WTC11 (cell line): ENCODE data around the gene SPOCK2. TPM values are rescaled to one million over a fixed set of nuclear protein-coding genes. Genes with fewer than 3 reads are reported as not detected.

ENCODE experiments used
- ATAC-seq: fragments of 200-7000 bp; cut with Tn5 transposase; 2 replicates; pipeline ENCODE4 v1.10.0; 2021; ENCODE audit warnings: mild to moderate bottlenecking, moderate library complexity
- CTCF ChIA-PET: fragments of 300-600 bp; sonication (Branson Sonifier 250); formaldehyde crosslinking; loops from one replicate; lab custom pipeline; 2021; ENCODE audit warnings: antibody characterized with exemption; lab: Charles Lee
- POLR2A ChIA-PET: fragments of 350-600 bp; sonication (Branson Sonifier 250); formaldehyde crosslinking; loops from one replicate; lab custom pipeline; 2021; ENCODE audit warnings: antibody characterized with exemption; lab: Charles Lee
- DNase-seq: peaks from one replicate; pipeline ENCODE4 v3.0.0; 2021; ENCODE audit warnings: low spot score
- H3K27ac Mint-ChIP-seq: 2 replicates; pipeline ENCODE4 v1.8.0; 2021; ENCODE audit warnings: mixed read lengths
- H3K27me3 Mint-ChIP-seq: 2 replicates; pipeline ENCODE4 v1.8.0; 2021; ENCODE audit warnings: low read depth, mild to moderate bottlenecking, moderate library complexity, mixed read lengths
- H3K36me3 Mint-ChIP-seq: 2 replicates; pipeline ENCODE4 v1.8.0; 2021; ENCODE audit warnings: mixed read lengths
- H3K4me1 Mint-ChIP-seq: 2 replicates; pipeline ENCODE4 v1.8.0; 2022; ENCODE audit warnings: mixed read lengths
- H3K4me3 Mint-ChIP-seq: 2 replicates; pipeline ENCODE4 v1.8.0; 2021; ENCODE audit warnings: mild to moderate bottlenecking, moderate library complexity, mixed read lengths
- H3K9me3 Mint-ChIP-seq: 2 replicates; pipeline ENCODE4 v1.8.0; 2021; ENCODE audit warnings: mixed read lengths
- ATF1 ChIP-seq: sonication (generic); formaldehyde crosslinking; IDR thresholded peaks from 2 replicates; pipeline ENCODE4 v1.8.1; 2023; ENCODE audit warnings: mild to moderate bottlenecking, moderate library complexity, missing genetic modification reagents
- CREB1 ChIP-seq: sonication (generic); formaldehyde crosslinking; IDR thresholded peaks from 2 replicates; pipeline ENCODE4 v1.8.0; 2023; ENCODE audit warnings: mild to moderate bottlenecking, missing genetic modification reagents
- CTCF ChIP-seq: fragments of 200-600 bp; IDR thresholded peaks from 2 replicates; pipeline ENCODE4 v1.8.0; 2022; ENCODE audit warnings: antibody characterized with exemption
- FOXK1 ChIP-seq: sonication (generic); formaldehyde crosslinking; IDR thresholded peaks from 2 replicates; pipeline ENCODE4 v1.8.0; 2022; ENCODE audit warnings: mild to moderate bottlenecking, moderate library complexity, missing genetic modification reagents
- GRHL2 ChIP-seq: fragments of 250-450 bp; sonication (Bioruptor Pico); IDR thresholded peaks from 2 replicates; pipeline ENCODE4 v1.8.0; 2022; ENCODE audit warnings: mild to moderate bottlenecking, moderate library complexity; ENCODE audit not compliant: insufficient replicate concordance, severe bottlenecking
- HMGA2 ChIP-seq: fragments of 250-450 bp; sonication (Bioruptor Pico); IDR thresholded peaks from 2 replicates; pipeline ENCODE4 v1.4.0; 2021; ENCODE audit warnings: mild to moderate bottlenecking, moderate library complexity
- JAZF1 ChIP-seq: fragments of 250-450 bp; sonication (Bioruptor Pico); IDR thresholded peaks from 2 replicates; pipeline ENCODE4 v1.9.0; 2021; ENCODE audit warnings: moderate library complexity, mild to moderate bottlenecking, inconsistent platforms
- OVOL2 ChIP-seq: fragments of 250-450 bp; sonication (Bioruptor Pico); IDR thresholded peaks from 2 replicates; pipeline ENCODE4 v1.9.0; 2021; ENCODE audit warnings: mild to moderate bottlenecking, borderline replicate concordance
- RORB ChIP-seq: fragments of 250-450 bp; sonication (Bioruptor Pico); IDR thresholded peaks from 2 replicates; pipeline ENCODE4 v1.9.0; 2021; ENCODE audit warnings: mild to moderate bottlenecking
- SMAD3 ChIP-seq: sonication (generic); formaldehyde crosslinking; IDR thresholded peaks from 2 replicates; pipeline ENCODE4 v1.8.0; 2022; ENCODE audit warnings: missing genetic modification reagents, mild to moderate bottlenecking, borderline replicate concordance
- ZNF138 ChIP-seq: sonication (generic); formaldehyde crosslinking; conservative IDR thresholded peaks from 2 replicates; pipeline ENCODE4 v1.8.1; 2022; ENCODE audit warnings: mild to moderate bottlenecking, moderate library complexity, missing genetic modification reagents
- ZNF263 ChIP-seq: sonication (generic); formaldehyde crosslinking; IDR thresholded peaks from 2 replicates; pipeline ENCODE4 v1.8.1; 2022; ENCODE audit warnings: low read depth, mild to moderate bottlenecking, moderate library complexity, missing genetic modification reagents
- ZNF396 ChIP-seq: fragments of 250-450 bp; sonication (Bioruptor Pico); IDR thresholded peaks from 2 replicates; pipeline ENCODE4 v1.8.0; 2021; ENCODE audit warnings: mild to moderate bottlenecking, moderate library complexity, borderline replicate concordance
- ZNF423 ChIP-seq: fragments of 250-450 bp; sonication (Bioruptor Pico); IDR thresholded peaks from 2 replicates; pipeline ENCODE4 v2.1.2; 2022; ENCODE audit warnings: mild to moderate bottlenecking, moderate library complexity
- ZNF425 ChIP-seq: fragments of 250-450 bp; sonication (Bioruptor Pico); conservative IDR thresholded peaks from 2 replicates; pipeline ENCODE4 v1.9.0; 2021; ENCODE audit warnings: mild to moderate bottlenecking
- total RNA-seq: library from RNA; stranded (reverse); gene quantifications from 3 replicates; pipeline ENCODE4 v1.2.3, GENCODE V29; 2021
- TF ChIP-seq, protein P1 (sequence below): sonication (generic); formaldehyde crosslinking; IDR thresholded peaks from 2 replicates; pipeline ENCODE4 v1.8.0; 2022; ENCODE audit warnings: mild to moderate bottlenecking, missing genetic modification reagents
- TF ChIP-seq, protein P2 (sequence below): sonication (generic); formaldehyde crosslinking; IDR thresholded peaks from 2 replicates; pipeline ENCODE4 v1.8.1; 2023; ENCODE audit warnings: mild to moderate bottlenecking, missing genetic modification reagents
- TF ChIP-seq, protein P3 (sequence below): sonication (generic); formaldehyde crosslinking; IDR thresholded peaks from 2 replicates; pipeline ENCODE4 v1.8.1; 2022; ENCODE audit warnings: low read depth, missing genetic modification reagents, borderline replicate concordance
- TF ChIP-seq, protein P4 (sequence below): fragments of 250-450 bp; sonication (Bioruptor Pico); IDR thresholded peaks from 2 replicates; pipeline ENCODE4 v2.1.2; 2022; ENCODE audit warnings: mild to moderate bottlenecking, moderate library complexity
- TF ChIP-seq, protein P5 (sequence below): sonication (generic); formaldehyde crosslinking; IDR thresholded peaks from 2 replicates; pipeline ENCODE4 v1.8.0; 2022; ENCODE audit warnings: mild to moderate bottlenecking, missing genetic modification reagents

The SPOCK2 gene
- total RNA-seq, 1 experiment from 2014 or later: 4.7 TPM

GRCh38 chr10:72123616-72124015 is 35.3 kb upstream of the SPOCK2 start:
- no peak for DNase-seq
- TF ChIP-seq ZNF263 (CRISPR knock-in tag) (no peak), RORB (CRISPR knock-in tag) (no peak), HMGA2 (no peak), ZNF425 (CRISPR knock-in tag) (no peak), ZNF138 (CRISPR knock-in tag) (no peak), ZNF396 (CRISPR knock-in tag) (no peak), FOXK1 (CRISPR knock-in tag) (no peak), OVOL2 (no peak), ZNF423 (CRISPR knock-in tag) (no peak), CREB1 (CRISPR knock-in tag) (no peak), GRHL2 (CRISPR knock-in tag) (no peak), JAZF1 (CRISPR knock-in tag) (no peak), ATF1 (no peak), SMAD3 (CRISPR knock-in tag) (no peak), CTCF (no peak)
- TF ChIP-seq, protein P1, sequence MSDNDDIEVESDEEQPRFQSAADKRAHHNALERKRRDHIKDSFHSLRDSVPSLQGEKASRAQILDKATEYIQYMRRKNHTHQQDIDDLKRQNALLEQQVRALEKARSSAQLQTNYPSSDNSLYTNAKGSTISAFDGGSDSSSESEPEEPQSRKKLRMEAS (CRISPR knock-in tag): no peak
- TF ChIP-seq, protein P2, sequence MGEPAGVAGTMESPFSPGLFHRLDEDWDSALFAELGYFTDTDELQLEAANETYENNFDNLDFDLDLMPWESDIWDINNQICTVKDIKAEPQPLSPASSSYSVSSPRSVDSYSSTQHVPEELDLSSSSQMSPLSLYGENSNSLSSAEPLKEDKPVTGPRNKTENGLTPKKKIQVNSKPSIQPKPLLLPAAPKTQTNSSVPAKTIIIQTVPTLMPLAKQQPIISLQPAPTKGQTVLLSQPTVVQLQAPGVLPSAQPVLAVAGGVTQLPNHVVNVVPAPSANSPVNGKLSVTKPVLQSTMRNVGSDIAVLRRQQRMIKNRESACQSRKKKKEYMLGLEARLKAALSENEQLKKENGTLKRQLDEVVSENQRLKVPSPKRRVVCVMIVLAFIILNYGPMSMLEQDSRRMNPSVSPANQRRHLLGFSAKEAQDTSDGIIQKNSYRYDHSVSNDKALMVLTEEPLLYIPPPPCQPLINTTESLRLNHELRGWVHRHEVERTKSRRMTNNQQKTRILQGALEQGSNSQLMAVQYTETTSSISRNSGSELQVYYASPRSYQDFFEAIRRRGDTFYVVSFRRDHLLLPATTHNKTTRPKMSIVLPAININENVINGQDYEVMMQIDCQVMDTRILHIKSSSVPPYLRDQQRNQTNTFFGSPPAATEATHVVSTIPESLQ (CRISPR knock-in tag): no peak
- TF ChIP-seq, protein P3, sequence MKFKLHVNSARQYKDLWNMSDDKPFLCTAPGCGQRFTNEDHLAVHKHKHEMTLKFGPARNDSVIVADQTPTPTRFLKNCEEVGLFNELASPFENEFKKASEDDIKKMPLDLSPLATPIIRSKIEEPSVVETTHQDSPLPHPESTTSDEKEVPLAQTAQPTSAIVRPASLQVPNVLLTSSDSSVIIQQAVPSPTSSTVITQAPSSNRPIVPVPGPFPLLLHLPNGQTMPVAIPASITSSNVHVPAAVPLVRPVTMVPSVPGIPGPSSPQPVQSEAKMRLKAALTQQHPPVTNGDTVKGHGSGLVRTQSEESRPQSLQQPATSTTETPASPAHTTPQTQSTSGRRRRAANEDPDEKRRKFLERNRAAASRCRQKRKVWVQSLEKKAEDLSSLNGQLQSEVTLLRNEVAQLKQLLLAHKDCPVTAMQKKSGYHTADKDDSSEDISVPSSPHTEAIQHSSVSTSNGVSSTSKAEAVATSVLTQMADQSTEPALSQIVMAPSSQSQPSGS (CRISPR knock-in tag): no peak
- TF ChIP-seq, protein P4, sequence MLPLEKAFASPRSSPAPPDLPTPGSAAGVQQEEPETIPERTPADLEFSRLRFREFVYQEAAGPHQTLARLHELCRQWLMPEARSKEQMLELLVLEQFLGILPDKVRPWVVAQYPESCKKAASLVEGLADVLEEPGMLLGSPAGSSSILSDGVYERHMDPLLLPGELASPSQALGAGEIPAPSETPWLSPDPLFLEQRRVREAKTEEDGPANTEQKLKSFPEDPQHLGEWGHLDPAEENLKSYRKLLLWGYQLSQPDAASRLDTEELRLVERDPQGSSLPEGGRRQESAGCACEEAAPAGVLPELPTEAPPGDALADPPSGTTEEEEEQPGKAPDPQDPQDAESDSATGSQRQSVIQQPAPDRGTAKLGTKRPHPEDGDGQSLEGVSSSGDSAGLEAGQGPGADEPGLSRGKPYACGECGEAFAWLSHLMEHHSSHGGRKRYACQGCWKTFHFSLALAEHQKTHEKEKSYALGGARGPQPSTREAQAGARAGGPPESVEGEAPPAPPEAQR (CRISPR knock-in tag): no peak
- TF ChIP-seq, protein P5, sequence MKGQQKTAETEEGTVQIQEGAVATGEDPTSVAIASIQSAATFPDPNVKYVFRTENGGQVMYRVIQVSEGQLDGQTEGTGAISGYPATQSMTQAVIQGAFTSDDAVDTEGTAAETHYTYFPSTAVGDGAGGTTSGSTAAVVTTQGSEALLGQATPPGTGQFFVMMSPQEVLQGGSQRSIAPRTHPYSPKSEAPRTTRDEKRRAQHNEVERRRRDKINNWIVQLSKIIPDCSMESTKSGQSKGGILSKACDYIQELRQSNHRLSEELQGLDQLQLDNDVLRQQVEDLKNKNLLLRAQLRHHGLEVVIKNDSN (CRISPR knock-in tag): no peak
- TF ChIP-seq, all 79 proteins: peak for 0
- Mint-ChIP-seq H3K27me3 (no peaks in the 10 kb centered on the region), H3K9me3 (no peaks in the 10 kb centered on the region), H3K4me1 (peaks cover 11% of the 10 kb centered on the region), H3K36me3 (no peaks in the 10 kb centered on the region; the same call in 1 of the 2 replicates), H3K4me3 (no peak overlapping the region), H3K27ac (no peak overlapping the region)
- POLR2A ChIA-PET: no interaction called here
- CTCF ChIA-PET: no interaction called here
- ATAC-seq: no peak
